ENCODE measurements around the gene DNM3.

The DNM3 gene

GRCh38 chr1:172142324-172142723 is 301.0 kb downstream of the DNM3 start:
- TF ChIP-seq CTCF (IDR thresholded peaks at IDR 0.05; ENCODE audit: low read depth, low read length, missing control alignments): no peak
- no peak for DNase-seq (ENCODE audit: extremely low read depth, low read depth)
- H3K4me3 ChIP-seq (replicated peaks; ENCODE audit: low read depth, low read length): peak overlapping the region; percentile 84

- peak; percentile 58 for DNase-seq (ENCODE audit: extremely low read depth, low read depth)
- no peak for TF ChIP-seq CTCF (IDR thresholded peaks at IDR 0.05; ENCODE audit: low read depth, low read length, missing control alignments)
- H3K4me3 ChIP-seq (replicated peaks; ENCODE audit: low read depth, low read length): peak overlapping the region; percentile 84
Observed at GRCh38 chr1:172143384-172144055, 302.2 kb downstream of the DNM3 start.

- peak; percentile 100 for DNase-seq (ENCODE audit: extremely low read depth, low read depth)
- TF ChIP-seq CTCF (IDR thresholded peaks at IDR 0.05; ENCODE audit: low read depth, low read length, missing control alignments): no peak
- H3K4me3 ChIP-seq (replicated peaks; ENCODE audit: low read depth, low read length): peak overlapping the region; percentile 84
Observed at GRCh38 chr1:172144445-172145061, 303.3 kb downstream of the DNM3 start.

GRCh38 chr1:172145231-172145651 is 303.9 kb downstream of the DNM3 start:
- no peak for TF ChIP-seq CTCF (IDR thresholded peaks at IDR 0.05; ENCODE audit: low read depth, low read length, missing control alignments)
- peak overlapping the region; percentile 84 for H3K4me3 ChIP-seq (replicated peaks; ENCODE audit: low read depth, low read length)
- peak; percentile 87 for DNase-seq (ENCODE audit: extremely low read depth, low read depth)

GRCh38 chr1:172145656-172146055 is 304.4 kb downstream of the DNM3 start:
- TF ChIP-seq CTCF (IDR thresholded peaks at IDR 0.05; ENCODE audit: low read depth, low read length, missing control alignments): no peak
- no peak for DNase-seq (ENCODE audit: extremely low read depth, low read depth)
- peak overlapping the region; percentile 84 for H3K4me3 ChIP-seq (replicated peaks; ENCODE audit: low read depth, low read length)

GRCh38 chr1:172146141-172146850 is 305.0 kb downstream of the DNM3 start:
- no peak for DNase-seq (ENCODE audit: extremely low read depth, low read depth)
- TF ChIP-seq CTCF (IDR thresholded peaks at IDR 0.05; ENCODE audit: low read depth, low read length, missing control alignments): no peak
- H3K4me3 ChIP-seq (replicated peaks; ENCODE audit: low read depth, low read length): peak overlapping the region; percentile 84
